Head of caudate nucleus (tissue), 42 donors: ENCODE measurements around the gene CXCL17.

Experiments used
- DNase-seq, 42 donors: peaks; one replicate each; pipeline versions ENCODE4 v3.0.0 to v3.0.0-alpha.2; 2020 to 2021; ENCODE audit warnings: mixed read lengths in 7 of 42
- intact Hi-C: fragments of 100-400 bp; cut with DNase I; formaldehyde crosslinking; loops from one replicate; pipeline ENCODE4 v1.15.0; 2022

The CXCL17 gene

GRCh38 chr19:42428676-42429075 is 14.1 kb downstream of the CXCL17 start:
- intact Hi-C loops, result no loop called here
- DNase-seq, result peak in 23 of 42 donors; percentile 38 to 87 (median 60)

- intact Hi-C loops, result no loop called here
- DNase-seq, result peak in 20 of 42 donors; percentile 10 to 87 (median 56)
These were observed 15.4 kb downstream of the CXCL17 start, which contains the start of gene LIPE for GRCh38 chr19:42427313-42427712. TSS of gene LIPE (minus strand) at chr19:42427388. CDS start at chr19:42427149, 239 bp downstream.

GRCh38 chr19:42426643-42427042 is 16.1 kb downstream of the CXCL17 start:
- DNase-seq, result no peak
- intact Hi-C loops, result no loop called here

- peak in 1 of 42 donors; percentile 33 for DNase-seq
- intact Hi-C loops, result no loop called here
These were observed 18.0 kb downstream of the CXCL17 start for GRCh38 chr19:42424712-42425131.

GRCh38 chr19:42424345-42424707 is 18.4 kb downstream of the CXCL17 start:
- DNase-seq, result peak in 1 of 42 donors; percentile 12
- intact Hi-C loops, result no loop called here

- peak; percentile 87 to 98 (median 94) for DNase-seq
These were observed 19.0 kb downstream of the CXCL17 start for GRCh38 chr19:42423462-42424344.

GRCh38 chr19:42422901-42423461 is 19.8 kb downstream of the CXCL17 start:
- intact Hi-C loops, result no loop called here
- DNase-seq, result peak in 35 of 42 donors; percentile 46 to 84 (median 64)

More at GRCh38 chr19:42423462-42424344, 19.0 kb downstream of the CXCL17 start:
- intact Hi-C loops, result no loop called here

GRCh38 chr19:42422092-42422900 is 20.4 kb downstream of the CXCL17 start:
- no peak for DNase-seq
- intact Hi-C loops, result no loop called here

- DNase-seq, result no peak
- intact Hi-C loops, result no loop called here
These were observed 21.1 kb downstream of the CXCL17 start for GRCh38 chr19:42421591-42422031.

GRCh38 chr19:42421101-42421500 is 21.6 kb downstream of the CXCL17 start:
- intact Hi-C loops, result no loop called here
- DNase-seq, result no peak

- peak in 31 of 42 donors; percentile 32 to 86 (median 61) for DNase-seq
- intact Hi-C loops, result no loop called here
These were observed 22.6 kb downstream of the CXCL17 start for GRCh38 chr19:42420055-42420544.

GRCh38 chr19:42419309-42419708 is 23.4 kb downstream of the CXCL17 start:
- DNase-seq, result no peak
- intact Hi-C loops, result no loop called here

GRCh38 chr19:42412661-42413076 is 30.1 kb downstream of the CXCL17 start:
- intact Hi-C loops, result no loop called here
- peak; percentile 63 to 92 (median 83) for DNase-seq

- intact Hi-C loops, result no loop called here
- DNase-seq, result peak; percentile 58 to 94 (median 86)
These were observed 30.5 kb downstream of the CXCL17 start for GRCh38 chr19:42412227-42412626.

- intact Hi-C loops, result no loop called here
- no peak for DNase-seq
These were observed 31.1 kb downstream of the CXCL17 start for GRCh38 chr19:42411581-42412178.

GRCh38 chr19:42410371-42410770 is 32.4 kb downstream of the CXCL17 start:
- intact Hi-C loops, result no loop called here
- DNase-seq, result no peak

- DNase-seq, result peak in 6 of 42 donors; percentile 28 to 68 (median 43)
- intact Hi-C loops, result no loop called here
These were observed 33.3 kb downstream of the CXCL17 start for GRCh38 chr19:42409477-42409876.

- intact Hi-C loops, result no loop called here
- no peak for DNase-seq
These were observed 35.0 kb downstream of the CXCL17 start for GRCh38 chr19:42407816-42408175.
